CD4-positive, alpha-beta T cell treated with Interleukin-2 at 100 ng/mL for 4 hours (primary cell): ENCODE results near the gene ALDH3B2.
"Not testable (repeated sequence)": the region's sequence is repeated elsewhere in the genome, so short reads cannot be mapped to it uniquely, and the experiment has no call there.

ENCODE experiments used
- DNase-seq: peaks from one replicate; pipeline ENCODE4 v3.0.0-alpha.2; 2020; ENCODE audit warnings: low spot score

ALDH3B2 gene

DNA sequence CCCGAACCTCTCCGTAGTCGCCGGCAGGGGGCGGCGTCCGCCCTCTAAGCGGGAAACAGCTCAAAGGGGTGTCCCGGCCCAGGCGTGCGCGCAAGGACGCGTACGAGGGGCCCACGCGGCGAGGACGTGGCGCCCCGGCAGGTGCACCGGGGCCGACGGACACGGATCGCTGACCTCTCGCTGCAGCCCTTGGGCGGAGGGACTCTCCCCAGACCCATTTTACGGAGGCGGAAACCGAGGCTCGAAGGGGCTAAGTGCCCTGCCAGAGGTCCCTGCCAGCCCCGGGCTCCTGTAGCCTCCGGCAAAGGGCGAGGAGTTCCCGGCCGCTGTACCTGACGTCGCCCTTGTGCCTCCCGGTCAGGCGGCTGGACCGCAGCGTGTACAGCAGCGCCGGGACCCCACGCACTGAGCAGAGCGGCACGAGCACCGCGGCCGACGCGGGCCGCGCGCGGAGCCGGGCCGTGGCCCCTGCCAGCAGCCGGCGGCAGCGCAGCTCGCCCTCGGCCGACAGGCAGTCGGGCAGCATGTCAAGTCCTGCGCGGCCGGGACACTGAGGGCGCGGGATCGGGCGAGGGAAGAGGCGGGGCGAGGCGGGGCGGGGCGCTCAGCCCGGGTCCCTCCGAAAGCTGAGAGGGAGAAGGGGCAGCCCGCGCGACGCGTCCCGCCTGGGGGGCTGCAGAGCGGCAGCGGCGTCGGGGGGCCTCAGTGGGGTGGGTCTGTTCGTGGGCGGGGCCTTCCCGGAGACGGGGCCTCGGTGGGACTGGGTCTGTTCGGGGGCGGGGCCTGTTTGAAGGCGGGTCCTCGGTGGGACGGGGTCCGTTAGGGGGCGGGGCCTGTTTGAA lies 44.8 kb downstream of the ALDH3B2 start, which contains the start of gene NUDT8:
TSS of gene NUDT8 (minus strand) at position 552 of the 842 bp plus-strand sequence. CDS start at position 526, 26 bp downstream.
- DNase-seq = peak; percentile 90

DNA sequence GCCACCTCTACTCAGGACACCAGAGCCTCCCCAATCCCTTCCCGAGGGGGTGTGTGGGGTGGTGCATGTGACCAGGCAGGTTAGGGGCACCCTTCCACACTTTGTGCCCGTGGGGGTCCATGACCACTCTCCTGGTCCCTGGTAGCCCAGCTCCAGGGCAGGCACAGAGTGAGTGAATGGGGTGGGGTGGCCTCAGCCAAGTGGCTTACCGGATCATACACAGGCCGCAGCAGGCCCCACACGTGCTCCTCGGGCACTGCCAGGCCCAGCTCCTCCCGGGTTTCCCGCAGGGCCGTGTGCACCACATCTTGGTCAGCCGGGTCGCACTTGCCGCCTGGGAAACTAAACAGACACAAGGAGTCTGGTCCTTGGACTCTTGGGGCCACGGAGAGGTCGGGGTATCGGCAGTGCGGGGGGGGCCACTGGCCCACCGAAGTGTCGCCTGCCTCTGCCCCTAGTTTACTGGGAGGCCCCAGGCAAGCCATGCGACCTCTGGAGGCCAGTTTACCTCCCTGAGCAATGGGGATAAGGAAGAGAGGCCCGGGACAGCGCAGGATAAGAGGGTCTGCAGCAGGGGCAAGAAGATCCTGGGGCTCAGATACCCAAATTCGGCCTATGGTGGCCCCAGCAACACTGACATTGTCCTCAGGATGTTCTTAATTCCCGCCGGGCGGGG lies 45.6 kb downstream of the ALDH3B2 start:
- DNase-seq = no peak

DNA sequence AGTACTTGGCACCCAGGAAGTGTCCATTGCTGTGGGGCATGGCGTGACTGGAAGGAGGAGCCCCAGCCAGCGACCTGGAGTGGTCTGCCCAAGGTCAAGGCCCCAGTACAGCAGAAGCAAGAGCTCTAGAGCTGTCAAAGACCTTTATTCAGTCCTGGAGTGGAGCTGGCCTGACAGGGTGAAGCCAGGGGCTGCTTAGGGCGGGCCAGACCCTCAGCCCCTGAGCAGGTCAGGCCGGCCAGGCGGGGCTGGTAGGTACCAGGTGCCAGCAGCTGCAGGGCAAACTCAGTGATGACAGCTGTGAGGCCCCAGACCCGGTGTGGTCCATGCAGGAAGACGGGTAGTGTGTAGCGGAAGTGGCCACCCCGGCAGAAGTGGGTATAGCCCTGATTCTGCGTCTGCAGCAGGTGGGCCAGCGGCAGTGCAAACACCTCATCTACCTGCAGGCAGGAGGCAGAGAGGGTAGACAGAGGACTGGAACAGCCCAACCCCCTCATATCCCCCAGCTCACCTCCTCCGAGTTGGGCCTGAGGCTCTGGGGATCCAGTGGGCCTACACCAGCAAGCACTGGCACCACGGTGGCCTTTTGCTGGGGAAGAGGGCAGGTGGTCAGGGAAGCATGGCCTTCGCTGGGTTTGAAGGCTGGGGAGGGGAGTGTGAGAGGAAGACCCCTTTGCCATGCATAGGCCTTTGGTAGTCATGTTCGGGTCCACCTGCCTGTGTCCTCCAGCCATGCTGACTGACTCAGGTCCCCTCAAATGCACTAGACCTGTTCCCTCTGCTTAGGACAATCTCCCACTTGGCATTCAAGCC lies 46.4 kb downstream of the ALDH3B2 start:
- DNase-seq = no peak

DNA sequence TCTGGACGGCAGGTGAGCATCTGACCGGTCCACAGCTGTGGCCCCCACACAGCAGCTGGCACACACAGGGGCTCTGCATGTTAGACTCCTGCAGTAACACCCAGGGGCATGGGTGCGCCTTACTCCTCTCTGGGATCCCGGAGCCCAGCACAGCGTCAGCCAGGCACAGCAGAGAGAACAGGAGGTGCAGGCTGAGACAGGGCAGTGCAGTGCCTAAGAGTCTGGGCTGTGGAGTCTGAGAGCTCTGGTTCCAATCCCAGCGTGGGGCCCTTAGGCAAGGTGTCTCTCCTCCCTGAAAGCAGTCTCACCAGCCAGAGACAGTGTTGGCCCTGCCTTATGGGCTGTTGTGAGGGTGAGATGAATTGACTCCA lies 47.0 kb downstream of the ALDH3B2 start:
- no peak for DNase-seq

DNA sequence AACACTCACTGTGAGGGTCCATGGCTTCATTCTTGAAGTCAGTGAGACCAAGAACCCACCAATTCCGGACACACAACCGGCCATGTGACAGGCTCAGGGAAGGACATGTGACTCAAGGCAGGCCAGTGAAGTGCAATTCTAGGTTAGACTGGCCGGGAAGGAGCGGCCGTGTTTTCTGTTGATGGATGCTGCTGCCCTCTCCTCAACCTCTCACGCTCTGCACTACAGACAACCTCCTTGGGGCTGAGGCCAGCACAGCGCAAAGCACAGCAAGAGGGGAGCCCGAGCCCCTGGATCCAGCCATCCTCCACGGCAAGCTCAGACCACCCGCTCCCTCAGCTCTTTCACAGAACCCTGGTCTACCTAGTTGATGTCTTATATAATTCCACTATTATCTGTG lies 47.5 kb downstream of the ALDH3B2 start:
- no peak for DNase-seq

DNA sequence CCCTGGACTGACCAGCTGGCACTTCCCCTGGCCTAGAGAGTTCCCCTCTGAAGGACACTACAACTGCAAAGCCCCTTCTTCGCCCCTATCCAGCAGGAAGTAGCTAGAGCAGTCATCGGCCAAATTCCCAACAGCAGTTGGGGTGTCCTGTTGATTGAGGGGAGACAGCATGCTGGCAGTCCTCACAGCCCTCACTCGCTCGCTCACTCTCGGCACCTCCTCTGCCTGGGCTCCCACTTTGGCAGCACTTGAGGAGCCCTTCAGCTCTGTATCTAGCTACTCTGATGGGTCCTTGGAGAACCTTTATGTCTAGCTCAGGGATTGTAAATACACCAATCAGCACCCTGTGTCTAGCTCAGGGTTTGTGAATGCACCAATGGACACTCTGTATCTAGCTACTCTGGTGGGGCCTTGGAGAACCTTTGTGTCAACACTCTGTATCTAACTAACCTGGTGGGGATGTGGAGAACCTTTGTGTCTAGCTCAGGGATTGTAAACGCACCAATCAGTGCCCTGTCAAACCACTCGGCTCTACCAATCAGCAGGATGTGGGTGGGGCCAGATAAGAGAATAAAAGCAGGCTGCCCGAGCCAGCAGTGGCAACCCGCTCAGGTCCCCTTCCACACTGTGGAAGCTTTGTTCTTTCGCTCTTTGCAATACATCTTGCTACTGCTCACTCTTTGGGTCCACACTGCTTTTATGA lies 48.1 kb downstream of the ALDH3B2 start:
- DNase-seq = not testable (repeated sequence)

DNA sequence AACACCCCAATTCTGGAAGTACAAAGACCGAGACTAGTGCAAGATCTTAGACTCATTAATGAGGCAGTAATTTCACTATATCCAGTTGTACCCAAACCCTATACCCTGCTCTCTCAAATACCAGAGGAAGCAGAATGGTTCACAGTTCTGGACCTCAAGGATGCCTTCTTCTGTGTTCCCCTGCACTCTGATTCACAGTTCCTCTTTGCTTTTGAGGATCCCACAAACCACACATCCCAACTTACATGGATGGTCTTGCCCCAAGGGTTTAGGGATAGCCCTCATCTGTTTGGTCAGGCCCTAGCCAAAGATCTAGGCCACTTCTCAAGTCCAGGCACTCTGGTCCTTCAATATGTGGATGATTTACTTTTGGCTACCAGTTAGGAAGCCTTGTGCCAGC lies 50.6 kb downstream of the ALDH3B2 start:
- not testable (repeated sequence) for DNase-seq

DNA sequence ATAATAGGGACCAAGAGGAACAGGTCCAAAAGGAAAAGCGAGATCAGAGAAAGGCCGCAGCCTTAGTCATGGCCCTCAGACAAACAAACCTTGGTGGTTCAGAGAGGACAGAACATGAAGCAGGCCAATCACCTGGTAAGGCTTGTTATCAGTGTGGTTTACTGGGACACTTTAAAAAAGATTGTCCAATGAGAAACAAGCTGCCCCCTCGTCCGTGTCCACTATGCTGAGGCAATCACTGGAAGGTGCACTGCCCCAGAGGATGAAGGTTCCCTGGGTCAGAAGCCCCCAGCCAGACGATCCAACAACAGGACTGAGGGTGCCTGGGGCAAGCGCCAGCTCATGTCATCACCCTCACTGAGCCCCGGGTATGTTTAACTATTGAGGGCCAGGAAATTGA lies 51.5 kb downstream of the ALDH3B2 start:
- not testable (repeated sequence) for DNase-seq

DNA sequence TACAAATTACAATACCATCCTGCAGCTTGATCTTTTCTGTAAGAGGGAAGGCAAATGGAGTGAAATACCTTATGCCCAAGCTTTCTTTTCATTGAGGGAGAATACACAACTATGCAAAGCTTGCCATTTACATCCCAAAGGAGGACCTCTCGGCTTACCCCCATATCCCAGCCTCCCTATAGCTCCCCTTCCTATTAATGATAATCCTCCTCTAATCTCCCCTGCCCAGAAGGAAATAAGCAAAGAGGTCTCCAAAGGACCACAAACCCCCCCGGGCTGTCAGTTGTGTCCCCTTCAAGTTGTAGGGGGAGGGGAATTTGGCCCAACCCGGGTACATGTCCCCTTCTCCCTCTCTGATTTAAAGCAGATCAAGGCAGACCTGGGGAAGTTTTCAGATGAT lies 52.5 kb downstream of the ALDH3B2 start:
- not testable (repeated sequence) for DNase-seq

DNA sequence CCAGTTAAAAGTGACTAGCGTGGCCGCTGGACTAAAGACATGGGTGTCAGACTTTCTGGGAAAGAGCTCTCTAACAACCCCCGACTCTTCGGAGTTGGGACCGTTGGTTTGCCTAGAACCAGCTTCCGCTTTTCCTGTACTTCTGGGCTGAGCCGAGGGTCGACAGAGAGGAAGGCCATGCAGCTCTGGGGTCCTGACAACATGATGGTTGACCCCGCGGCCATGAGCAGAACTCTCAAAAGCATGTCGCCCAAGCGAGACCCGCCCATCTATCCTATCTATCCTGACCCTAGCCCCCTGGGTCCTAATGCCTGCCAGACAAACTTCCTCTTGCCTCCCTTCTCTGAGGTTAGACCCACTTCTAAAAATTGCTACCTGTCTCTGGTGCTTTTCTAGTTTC lies 53.8 kb downstream of the ALDH3B2 start:
- not testable (repeated sequence) for DNase-seq

DNA sequence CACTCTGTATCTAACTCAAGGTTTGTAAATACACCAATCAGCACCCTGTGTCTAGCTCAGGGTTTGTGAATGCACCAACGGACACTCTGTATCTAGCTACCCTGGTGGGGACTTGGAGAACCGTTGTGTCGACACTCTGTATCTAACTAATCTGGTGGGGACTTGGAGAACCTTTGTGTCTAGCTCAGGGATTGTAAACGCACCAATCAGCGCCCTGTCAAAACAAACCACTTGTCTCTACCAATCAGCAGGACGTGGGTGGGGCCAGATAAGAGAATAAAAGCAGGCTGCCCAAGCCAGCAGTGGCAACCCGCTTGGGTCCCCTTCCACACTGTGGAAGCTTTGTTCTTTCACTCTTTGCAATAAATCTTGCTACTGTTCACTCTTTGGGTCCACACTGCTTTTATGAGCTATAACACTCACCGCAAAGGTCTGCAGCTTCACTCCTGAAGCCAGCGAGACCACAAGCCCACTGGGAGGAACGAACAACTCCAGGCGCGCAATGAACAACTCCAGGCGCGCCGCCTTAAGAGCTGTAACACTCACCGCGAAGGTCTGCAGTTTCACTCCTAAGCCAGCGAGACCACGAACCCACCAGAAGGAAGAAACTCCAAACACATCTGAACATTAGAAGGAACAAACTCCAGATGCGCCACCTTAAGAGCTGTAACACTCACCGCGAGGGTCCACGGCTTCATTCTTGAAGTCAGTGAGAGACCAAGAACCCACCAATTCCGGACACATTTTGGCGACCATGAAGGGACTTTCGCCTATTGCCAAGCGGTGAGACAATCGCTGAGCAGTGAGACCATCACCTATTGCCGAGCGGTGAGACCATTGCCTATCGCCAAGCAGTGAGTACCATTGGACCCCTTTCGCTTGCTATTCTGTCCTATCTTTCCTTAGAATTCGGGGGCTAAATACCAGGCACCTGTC lies 54.5 kb downstream of the ALDH3B2 start:
- not testable (repeated sequence) for DNase-seq

DNA sequence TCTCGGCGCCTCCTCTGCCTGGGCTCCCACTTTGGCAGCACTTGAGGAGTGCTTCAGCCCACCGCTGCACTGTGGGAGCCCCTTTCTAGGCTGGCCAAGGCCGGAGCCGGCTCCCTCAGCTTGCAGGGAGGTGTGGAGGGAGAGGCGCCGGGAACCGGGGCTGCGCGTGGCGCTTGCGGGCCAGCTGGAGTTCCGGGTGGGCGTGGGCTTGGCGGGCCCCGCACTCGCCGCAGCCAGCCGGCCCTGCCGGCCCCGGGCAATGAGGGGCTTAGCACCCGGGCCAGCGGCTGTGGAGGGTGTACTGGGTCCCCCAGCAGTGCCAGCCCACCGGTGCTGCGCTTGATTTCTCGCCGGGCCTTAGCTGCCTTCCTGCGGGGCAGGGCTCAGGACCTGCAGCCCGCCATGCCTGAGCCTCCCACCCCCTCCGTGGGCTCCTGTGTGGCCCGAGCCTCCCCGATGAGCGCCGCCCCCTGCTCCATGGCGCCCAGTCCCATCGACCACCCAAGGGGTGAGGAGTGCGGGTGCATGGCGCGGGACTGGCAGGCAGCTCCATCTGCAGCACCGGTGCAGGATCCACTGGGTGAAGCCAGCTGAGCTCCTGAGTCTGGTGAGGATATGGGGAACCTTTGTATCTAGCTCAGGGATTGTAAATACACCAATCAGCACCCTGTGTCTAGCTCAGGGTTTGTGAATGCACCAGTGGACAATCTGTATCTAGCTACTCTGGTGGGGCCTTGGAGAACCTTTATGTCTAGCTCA lies 55.3 kb downstream of the ALDH3B2 start:
- DNase-seq = not testable (repeated sequence)

DNA sequence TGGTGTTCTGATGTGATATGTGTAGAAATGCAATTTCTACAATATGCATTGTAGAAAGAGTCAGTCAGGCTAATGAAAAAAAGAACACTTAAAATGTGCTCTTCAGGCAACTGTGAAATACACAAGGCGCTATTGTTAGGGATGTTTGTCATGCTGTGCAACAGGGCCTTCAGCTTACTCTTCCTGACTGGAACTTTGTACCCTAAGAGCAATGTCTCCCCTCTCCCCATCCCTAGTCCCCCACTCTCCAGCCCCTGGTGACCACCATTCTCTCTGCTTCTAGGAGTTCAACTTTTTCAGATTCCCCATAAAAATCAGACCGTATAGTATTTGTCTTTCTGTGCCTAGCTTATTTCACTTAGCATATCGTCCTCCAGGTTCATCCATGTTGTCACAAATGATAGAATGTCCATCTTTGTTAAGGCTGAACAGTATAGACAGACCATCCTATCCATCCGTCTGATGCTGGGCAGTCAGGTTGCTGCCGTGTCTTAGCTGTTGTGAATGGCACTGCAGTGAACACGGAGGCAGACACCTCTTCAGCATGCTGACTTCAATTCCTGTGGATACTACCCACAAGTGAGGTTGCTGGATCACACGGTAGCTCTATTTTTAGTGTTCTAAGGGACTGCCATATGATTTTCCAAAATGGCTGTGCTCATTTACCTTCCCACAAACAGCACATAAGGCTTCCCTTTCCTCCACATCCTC lies 57.0 kb downstream of the ALDH3B2 start:
- DNase-seq = no peak

DNA sequence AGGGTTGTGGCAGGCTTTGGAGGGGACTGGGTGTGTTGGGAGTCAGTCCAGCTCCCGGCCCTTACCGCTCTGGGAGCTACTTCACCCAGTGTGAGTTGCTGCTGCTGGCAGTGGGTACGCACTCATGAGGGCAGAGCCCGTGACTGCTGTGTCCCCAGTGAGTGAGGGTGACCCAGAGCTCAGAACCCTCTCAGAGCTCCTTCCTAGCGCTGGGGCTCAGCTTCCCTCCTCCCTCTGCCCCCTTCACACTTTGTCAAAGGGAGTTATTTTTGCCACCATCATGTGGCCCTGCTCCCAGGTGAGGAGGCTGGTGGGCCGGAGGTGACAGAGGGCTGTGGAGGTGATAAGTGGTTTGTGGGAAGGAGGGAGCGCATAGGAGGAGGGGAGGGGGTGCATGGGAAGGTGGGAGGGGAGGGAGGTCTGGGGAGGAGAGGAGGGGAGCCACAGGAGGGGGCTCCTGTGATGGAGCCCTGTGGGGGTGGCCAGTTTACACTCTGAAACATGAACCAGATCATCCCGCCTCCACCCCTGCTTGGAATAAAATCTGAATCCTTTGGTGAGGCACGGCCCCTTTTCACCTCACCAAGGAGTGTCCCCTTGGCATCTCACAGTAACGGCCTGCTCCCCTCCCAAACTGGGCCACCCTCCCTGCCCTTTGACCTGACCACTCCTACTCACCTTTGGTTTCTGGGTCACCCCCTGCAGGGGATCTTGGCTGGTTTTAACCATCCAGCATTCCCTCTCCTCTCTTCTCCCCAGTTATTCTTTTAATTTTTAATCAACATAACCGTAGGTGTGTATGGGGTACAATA lies 57.8 kb downstream of the ALDH3B2 start:
- DNase-seq = no peak

DNA sequence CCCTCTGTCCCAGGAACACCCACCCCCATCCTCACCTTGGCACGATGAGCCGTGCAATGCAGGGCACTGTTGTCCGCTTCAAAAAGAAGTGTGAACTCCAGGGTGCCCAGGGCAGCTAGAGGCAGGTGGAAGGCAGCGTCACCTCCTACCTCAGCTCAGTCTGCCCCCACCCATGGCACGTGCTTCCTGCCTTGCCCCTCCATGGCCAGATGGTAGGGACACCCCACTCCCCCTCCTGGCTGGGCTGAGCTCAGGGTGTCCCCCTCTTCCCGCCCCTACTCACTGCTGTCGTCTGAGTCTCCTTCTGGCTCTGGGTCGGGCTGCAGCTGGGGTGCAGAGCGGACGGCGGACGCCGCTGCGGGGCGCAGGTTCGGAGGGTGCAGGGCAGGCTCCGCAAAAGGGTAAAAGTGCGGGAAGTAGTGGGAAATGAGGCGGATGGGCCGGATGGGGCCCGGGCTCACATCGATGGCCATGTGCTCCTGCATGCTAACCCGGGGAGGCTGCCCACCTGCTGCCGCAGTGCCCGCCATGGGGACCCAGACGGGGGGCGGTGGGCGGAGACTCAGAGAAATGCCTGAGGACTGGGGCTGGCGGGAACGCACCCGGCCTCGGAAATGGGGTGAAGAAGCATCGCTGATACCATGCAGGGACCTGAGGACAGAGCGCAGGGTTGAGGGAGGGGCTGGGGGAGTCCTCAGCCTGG lies 58.5 kb downstream of the ALDH3B2 start:
- peak; percentile 8 for DNase-seq

DNA sequence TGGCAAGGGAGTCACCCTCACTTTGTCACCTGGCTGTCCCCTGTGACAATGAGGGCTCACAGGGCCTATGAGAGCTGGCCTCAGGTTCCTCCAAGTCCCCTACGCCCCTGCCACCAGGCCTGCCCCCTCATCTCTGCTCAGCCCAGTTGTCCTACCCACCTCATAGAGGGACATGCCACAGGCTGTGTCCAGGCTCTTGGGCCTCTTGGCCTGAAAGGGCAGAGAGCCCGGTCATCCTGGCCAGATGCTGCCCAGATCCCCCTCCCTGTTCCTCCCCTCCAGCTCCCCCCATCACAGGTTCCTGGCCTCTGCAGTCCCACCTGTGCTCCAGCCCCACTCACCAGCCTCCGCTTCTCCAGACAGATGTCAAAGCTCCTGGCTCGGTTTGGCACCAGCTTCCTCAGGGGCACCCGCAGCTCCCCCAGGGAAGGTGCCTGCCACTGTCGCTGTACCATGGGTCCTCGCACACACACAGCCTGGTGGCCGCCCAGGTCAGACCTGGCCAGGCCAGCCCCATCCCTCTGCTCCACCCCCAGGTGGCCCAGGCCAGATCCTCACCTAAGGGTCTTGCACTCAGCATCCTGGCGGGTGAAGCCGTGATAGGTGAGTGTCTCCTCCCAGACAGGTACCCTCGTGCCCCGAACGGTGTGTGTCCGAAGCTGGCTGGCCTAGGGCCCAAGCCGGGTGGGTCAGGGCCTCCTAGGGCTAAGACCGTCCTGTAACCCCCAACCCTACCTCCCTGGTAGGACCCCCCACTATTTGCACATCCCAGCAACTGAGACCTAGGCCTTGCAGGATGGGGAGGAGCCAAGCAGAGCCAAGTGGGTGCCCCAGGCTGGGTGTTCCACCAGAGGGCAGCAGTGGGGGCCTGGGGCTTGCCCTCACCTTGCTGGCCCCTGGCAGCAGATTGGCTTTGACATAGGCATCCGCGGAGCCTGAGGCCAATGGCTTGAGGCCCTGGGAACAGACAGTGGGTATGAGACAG lies 59.4 kb downstream of the ALDH3B2 start:
- DNase-seq = peak; percentile 50
